Measurements from ENCODE around the gene ADARB2. TPM values are rescaled to one million over a fixed set of nuclear protein-coding genes. Genes with fewer than 3 reads are reported as not detected.

ADARB2 gene
- total RNA-seq, 1 donor from 2014 or later, result 0.05 TPM

DNA sequence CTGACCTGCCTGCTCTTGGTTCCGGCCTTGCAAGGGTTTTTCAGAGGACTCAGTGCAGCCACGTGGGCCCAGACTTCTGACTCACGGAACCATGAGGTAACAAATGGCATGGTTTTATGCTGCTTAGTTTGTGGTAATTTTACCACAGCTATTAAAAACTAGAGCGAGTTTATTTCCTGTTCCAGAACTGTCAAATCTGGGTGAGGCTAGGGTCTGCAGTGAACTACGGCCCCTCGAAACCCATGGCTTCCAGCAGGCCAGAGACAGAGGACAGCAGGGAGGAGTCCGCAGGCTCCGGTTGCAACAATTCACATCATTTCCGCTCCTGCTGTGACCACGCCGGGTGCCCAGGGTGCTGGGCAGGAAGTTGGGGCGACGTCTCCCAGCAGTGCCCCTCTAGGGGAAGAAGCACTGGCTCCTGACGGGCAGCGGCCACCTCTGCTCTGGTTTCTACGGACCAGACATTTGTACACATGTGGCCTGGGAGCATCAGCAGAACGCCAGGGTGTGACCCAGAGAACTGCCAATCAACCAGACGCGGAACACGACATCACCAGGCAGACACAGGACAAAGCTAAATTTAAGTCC is 74.8 kb downstream of the ADARB2 start:
- Mint-ChIP-seq H3K4me3 (ENCODE audit: low read depth) (no peak overlapping the region), H3K27me3 (ENCODE audit: low read depth) (peaks cover 5% of the 10 kb centered on the region)
- no peak for DNase-seq (ENCODE audit: low spot score)

DNA sequence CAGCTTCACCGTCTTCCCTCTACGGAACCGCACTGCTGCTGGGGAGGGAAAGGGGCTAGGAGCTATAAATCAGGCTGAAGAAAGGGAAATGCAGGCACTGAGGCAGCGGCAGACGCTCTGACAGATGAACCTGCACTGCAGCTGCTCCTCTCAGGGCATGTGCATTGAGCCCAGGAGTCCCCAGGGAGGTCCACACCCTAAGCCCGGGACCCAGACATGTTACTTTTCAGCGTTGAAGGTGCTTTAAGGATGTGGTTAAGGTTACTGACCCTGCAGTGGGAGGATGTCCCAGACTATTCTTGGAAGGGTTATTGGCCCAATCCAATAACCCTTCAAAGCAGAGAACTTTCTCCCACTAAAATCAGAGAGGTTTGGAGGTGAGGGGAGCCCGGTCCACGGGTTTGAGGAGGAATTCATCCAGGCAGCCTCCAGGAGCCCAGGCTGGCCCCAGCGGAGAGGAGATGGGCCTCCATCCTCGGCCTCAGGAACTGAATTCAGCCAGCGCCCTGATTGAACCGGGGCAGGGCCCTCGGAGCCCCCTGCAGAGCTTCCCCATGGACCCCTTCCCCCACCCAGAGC is 75.4 kb downstream of the ADARB2 start:
- Mint-ChIP-seq H3K9me3 (no peaks in the 10 kb centered on the region), H3K27ac (no peak overlapping the region), H3K4me1 (ENCODE audit: low read depth) (no peaks in the 10 kb centered on the region), H3K27me3 (ENCODE audit: low read depth) (peaks cover 5% of the 10 kb centered on the region), H3K4me3 (ENCODE audit: low read depth) (no peak overlapping the region), H3K36me3 (ENCODE audit: low read depth) (no peaks in the 10 kb centered on the region)
- DNase-seq (ENCODE audit: low spot score), result no peak
- intact Hi-C loops (cut with micrococcal nuclease), result no loop called here

More for the DNA sequence above, 74.8 kb downstream of the ADARB2 start:
- Mint-ChIP-seq H3K27ac (no peak overlapping the region), H3K9me3 (no peaks in the 10 kb centered on the region), H3K36me3 (ENCODE audit: low read depth) (no peaks in the 10 kb centered on the region), H3K4me1 (ENCODE audit: low read depth) (no peaks in the 10 kb centered on the region)
- intact Hi-C loops (cut with micrococcal nuclease), result no loop called here

DNA sequence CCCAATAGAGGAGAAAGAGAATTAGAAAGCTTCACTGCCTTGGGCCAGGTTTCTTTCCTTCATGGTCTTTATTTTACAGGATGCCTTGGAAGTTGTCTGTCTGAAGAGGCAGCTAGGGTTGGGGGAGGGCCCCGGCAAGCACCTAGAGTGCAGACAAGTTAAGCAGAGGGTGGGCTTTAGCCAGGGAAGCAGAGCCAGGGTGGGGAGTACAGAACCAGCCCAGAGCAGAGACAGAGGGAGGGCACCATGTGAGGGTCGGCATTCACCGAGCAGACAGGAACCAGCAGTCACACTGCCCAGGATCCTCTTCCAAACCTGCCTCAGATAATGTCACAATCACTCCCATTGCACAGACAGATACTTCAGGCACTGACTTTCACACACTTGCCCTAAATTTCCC is 75.9 kb downstream of the ADARB2 start:
- Mint-ChIP-seq H3K27me3 (ENCODE audit: low read depth) (peaks cover 5% of the 10 kb centered on the region), H3K36me3 (ENCODE audit: low read depth) (no peaks in the 10 kb centered on the region), H3K4me3 (ENCODE audit: low read depth) (no peak overlapping the region), H3K9me3 (no peaks in the 10 kb centered on the region), H3K27ac (no peak overlapping the region), H3K4me1 (ENCODE audit: low read depth) (no peaks in the 10 kb centered on the region)
- intact Hi-C loops (cut with micrococcal nuclease), result no loop called here
- DNase-seq (ENCODE audit: low spot score), result no peak

DNA sequence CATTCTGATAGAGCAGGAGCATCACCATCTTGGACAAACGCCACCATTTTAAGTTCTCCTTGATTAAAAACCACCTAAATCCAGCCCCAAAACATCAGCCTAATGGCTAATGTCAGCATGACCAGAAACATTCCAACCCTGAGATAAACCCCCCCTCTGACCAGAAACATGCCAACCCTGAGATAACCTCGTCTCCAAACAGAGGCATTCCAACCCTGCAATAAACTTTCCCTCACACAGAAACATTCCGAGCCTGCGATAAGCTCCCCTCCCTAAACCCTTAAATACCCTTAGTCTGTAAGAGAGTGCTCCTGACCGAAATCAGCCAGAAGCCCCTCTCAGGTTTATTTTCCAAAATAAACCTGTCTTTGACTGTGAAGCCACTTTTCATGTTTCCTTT is 76.5 kb downstream of the ADARB2 start:
- intact Hi-C loops (cut with micrococcal nuclease), result no loop called here
- H3K36me3 Mint-ChIP-seq (ENCODE audit: low read depth), result no peaks in the 10 kb centered on the region
- no peaks in the 10 kb centered on the region for H3K4me1 Mint-ChIP-seq (ENCODE audit: low read depth)
- DNase-seq (ENCODE audit: low spot score), result no peak
- H3K4me3 Mint-ChIP-seq (ENCODE audit: low read depth), result no peak overlapping the region
- peaks cover 5% of the 10 kb centered on the region for H3K27me3 Mint-ChIP-seq (ENCODE audit: low read depth)
- H3K27ac Mint-ChIP-seq, result no peak overlapping the region
- H3K9me3 Mint-ChIP-seq, result no peaks in the 10 kb centered on the region

DNA sequence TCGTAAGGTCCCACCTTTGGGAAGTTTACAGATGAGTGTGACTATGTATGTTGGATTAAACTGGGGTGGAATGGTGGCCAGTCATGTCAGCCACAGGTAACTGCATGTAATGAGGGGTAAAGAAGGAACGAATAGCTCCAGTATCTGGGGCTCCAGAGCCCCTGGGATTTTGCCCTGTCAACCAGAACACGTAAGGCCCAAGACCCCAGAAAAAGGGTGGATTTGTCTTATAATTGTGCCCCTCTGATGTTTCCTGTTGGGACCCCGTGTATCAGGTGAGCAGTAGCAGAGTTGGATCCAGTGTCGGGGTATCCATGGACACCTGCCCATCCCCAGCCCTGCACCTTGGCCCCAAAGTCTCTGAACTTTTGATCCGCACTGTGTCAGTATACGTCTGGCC is 76.9 kb downstream of the ADARB2 start:
- no peak overlapping the region for H3K27ac Mint-ChIP-seq
- DNase-seq (ENCODE audit: low spot score), result no peak
- no peaks in the 10 kb centered on the region for H3K4me1 Mint-ChIP-seq (ENCODE audit: low read depth)
- no peaks in the 10 kb centered on the region for H3K36me3 Mint-ChIP-seq (ENCODE audit: low read depth)
- peaks cover 5% of the 10 kb centered on the region for H3K27me3 Mint-ChIP-seq (ENCODE audit: low read depth)
- intact Hi-C loops (cut with micrococcal nuclease), result no loop called here
- H3K9me3 Mint-ChIP-seq, result no peaks in the 10 kb centered on the region
- H3K4me3 Mint-ChIP-seq (ENCODE audit: low read depth), result no peak overlapping the region

DNA sequence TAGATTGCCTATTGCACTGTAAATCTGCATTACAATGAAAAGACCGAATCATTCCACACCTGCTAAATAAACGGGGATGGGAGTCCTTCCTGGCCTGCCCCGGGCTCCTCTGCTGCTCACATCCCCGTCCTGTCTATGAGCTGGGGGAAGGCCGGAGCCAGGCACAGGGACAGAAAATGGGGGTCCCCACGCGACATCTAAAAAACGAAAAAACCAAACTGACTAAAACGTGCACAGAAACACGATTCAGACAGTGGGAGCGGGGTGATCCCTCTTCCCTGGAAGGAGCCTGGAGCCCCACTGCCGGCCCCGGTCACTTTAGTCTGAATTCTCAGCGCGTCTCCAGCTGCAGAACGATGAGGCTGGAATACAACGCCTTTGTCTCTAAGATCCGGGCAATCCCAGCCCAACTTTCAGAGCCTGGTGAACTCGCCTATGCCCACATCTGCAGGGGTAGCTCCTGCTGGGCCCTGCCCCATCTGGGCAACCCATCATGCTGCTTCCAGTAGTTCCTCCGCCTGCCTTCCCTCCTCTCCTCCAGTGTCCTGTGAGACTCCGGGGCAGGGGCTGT is 78.0 kb downstream of the ADARB2 start:
- intact Hi-C loops (cut with micrococcal nuclease), result no loop called here
- H3K4me3 Mint-ChIP-seq (ENCODE audit: low read depth), result no peak overlapping the region
- no peak overlapping the region for H3K27ac Mint-ChIP-seq
- H3K4me1 Mint-ChIP-seq (ENCODE audit: low read depth), result no peaks in the 10 kb centered on the region
- DNase-seq (ENCODE audit: low spot score), result no peak
- no peaks in the 10 kb centered on the region for H3K36me3 Mint-ChIP-seq (ENCODE audit: low read depth)
- peaks cover 5% of the 10 kb centered on the region for H3K27me3 Mint-ChIP-seq (ENCODE audit: low read depth)
- H3K9me3 Mint-ChIP-seq, result no peaks in the 10 kb centered on the region

DNA sequence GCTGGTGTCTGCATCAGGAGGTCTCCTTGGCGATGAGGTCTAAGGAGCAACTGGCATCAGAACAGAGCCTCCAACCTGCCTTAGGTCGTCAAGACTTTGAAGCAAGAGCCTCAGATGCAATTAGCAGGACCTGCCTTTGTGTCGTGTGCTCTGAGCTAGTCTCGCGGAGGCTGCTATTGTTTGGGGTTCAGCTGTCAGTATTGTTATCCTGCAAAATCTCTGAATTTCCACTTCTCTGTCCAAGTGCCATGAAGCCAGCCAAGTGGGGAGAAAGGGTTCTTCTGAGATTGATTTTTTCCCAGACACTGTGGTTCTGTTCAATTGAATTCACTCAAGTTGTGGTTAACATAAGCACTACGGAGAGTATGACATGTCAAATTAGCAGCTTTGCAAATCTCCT is 78.7 kb downstream of the ADARB2 start:
- no peak overlapping the region for H3K27ac Mint-ChIP-seq
- DNase-seq (ENCODE audit: low spot score), result no peak
- H3K4me3 Mint-ChIP-seq (ENCODE audit: low read depth), result no peak overlapping the region
- no peaks in the 10 kb centered on the region for H3K36me3 Mint-ChIP-seq (ENCODE audit: low read depth)
- intact Hi-C loops (cut with micrococcal nuclease), result no loop called here
- no peaks in the 10 kb centered on the region for H3K4me1 Mint-ChIP-seq (ENCODE audit: low read depth)
- H3K9me3 Mint-ChIP-seq, result no peaks in the 10 kb centered on the region
- peaks cover 5% of the 10 kb centered on the region for H3K27me3 Mint-ChIP-seq (ENCODE audit: low read depth)

DNA sequence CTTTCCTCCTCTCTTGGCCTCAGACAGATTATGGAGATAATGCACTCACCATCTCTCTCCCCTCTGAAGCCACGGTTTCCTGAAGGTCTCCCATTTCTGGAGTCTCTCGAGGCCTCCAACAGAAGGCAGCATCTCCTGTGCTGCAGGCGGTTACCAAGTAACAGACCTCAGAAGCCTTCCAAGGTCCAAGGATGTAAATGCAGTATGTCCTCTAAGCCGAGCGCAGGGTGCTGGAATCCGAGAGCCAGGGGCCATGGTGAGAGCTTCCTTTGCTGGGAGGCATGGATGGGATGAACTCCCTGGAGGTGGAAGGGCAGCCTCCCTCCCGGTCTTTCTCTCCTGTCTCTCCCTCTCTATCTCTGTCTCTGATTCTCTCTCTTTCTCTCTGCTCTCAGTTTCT is 79.8 kb downstream of the ADARB2 start:
- Mint-ChIP-seq H3K4me1 (ENCODE audit: low read depth) (no peaks in the 10 kb centered on the region), H3K27ac (no peak overlapping the region), H3K27me3 (ENCODE audit: low read depth) (peaks cover 5% of the 10 kb centered on the region), H3K4me3 (ENCODE audit: low read depth) (no peak overlapping the region), H3K36me3 (ENCODE audit: low read depth) (no peaks in the 10 kb centered on the region), H3K9me3 (no peaks in the 10 kb centered on the region)
- intact Hi-C loops (cut with micrococcal nuclease), result no loop called here
- DNase-seq (ENCODE audit: low spot score), result no peak

DNA sequence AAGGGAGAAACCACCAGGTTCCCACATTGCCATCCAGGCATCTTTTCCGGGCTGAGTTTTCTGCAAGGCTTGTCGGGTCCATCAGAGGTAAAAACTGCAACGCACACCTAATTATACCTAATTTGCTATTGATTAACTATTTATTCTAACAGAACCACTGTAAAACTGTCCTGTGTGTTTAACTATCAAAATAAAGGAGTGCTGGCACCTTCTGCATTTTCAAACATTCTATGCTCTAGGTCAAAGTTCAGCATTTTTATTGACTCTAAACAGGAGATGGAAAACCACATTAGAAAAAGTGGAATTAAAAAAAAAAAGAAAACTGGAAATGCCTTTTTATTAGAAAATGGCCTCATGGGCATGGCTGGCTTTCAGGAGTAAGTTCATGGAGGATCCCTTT is 82.0 kb downstream of the ADARB2 start:
- Mint-ChIP-seq H3K27ac (no peak overlapping the region), H3K27me3 (ENCODE audit: low read depth) (peaks cover 5% of the 10 kb centered on the region), H3K4me3 (ENCODE audit: low read depth) (no peak overlapping the region), H3K9me3 (no peaks in the 10 kb centered on the region), H3K4me1 (ENCODE audit: low read depth) (no peaks in the 10 kb centered on the region), H3K36me3 (ENCODE audit: low read depth) (no peaks in the 10 kb centered on the region)
- no peak for DNase-seq (ENCODE audit: low spot score)
- intact Hi-C loops (cut with micrococcal nuclease), result no loop called here

DNA sequence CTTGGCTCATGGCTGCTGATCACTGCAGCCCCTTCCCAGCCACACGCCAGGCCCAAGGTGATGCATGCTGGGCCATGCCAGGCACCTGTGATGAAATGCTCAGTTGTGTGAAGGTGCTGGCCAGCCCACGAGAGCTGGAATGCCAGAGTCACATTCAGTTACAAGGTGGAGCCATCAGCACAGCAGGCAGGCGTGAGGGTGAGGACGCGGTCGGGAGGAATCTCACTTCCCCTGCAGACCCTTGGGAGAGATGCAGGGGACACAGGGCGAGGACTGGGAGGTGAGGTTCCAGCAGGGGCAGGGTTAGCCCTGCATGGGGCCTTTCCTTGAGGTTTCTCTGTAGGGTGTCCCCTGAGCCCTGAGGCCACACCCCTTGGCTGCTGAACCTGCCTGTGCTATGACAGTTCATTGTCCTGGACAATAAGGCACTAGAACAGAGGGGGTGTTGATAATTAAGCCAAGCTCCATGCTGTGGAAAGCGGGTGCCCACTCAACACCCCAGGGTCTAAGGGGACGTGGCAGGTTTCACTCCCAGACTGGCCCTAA is 82.4 kb downstream of the ADARB2 start:
- intact Hi-C loops (cut with micrococcal nuclease), result no loop called here
- H3K4me1 Mint-ChIP-seq (ENCODE audit: low read depth), result no peaks in the 10 kb centered on the region
- no peak overlapping the region for H3K27ac Mint-ChIP-seq
- H3K27me3 Mint-ChIP-seq (ENCODE audit: low read depth), result peaks cover 5% of the 10 kb centered on the region
- H3K4me3 Mint-ChIP-seq (ENCODE audit: low read depth), result no peak overlapping the region
- no peak for DNase-seq (ENCODE audit: low spot score)
- H3K36me3 Mint-ChIP-seq (ENCODE audit: low read depth), result no peaks in the 10 kb centered on the region
- H3K9me3 Mint-ChIP-seq, result no peaks in the 10 kb centered on the region

DNA sequence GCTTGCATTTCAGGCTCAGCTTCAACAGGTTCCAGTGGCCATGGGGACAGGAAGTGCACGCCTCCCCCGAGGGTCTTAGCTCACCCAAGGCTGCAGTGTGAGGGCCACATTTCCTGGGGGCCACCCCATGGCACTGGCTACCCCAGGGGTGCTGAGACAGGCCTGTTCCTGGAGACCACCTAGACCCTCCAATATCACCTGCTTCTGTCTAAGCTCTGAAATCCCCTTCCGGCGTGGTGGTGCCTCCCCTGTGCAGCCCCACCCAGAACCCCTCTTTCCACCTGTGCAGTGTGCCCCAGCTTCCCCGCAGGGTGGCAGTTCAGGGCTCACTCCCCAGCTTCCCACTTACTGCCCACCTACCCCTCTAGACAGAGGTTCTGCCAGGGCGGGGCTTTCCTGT is 83.1 kb downstream of the ADARB2 start:
- DNase-seq (ENCODE audit: low spot score), result no peak

DNA sequence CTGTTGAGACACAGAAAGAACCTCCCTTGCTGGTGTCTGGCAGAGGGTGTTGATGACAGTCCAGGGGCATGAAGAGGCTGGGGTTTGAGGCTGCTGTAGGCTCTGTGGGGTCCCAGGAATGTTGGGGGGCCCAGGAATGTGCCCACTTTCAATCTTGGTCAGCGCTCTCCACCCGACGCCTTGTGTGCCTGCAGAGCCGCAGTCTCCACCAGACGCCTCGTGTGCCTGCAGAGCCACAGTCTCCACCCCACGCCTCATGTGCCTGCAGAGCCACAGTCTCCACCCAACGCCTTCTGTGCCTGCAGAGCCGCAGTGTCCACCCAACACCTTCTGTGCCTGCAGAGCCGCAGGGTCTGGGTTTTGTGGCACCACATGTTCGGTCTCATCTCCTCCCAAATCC is 84.0 kb downstream of the ADARB2 start:
- Mint-ChIP-seq H3K27me3 (ENCODE audit: low read depth) (peaks cover 5% of the 10 kb centered on the region), H3K9me3 (no peaks in the 10 kb centered on the region), H3K4me3 (ENCODE audit: low read depth) (no peak overlapping the region), H3K36me3 (ENCODE audit: low read depth) (no peaks in the 10 kb centered on the region), H3K27ac (no peak overlapping the region), H3K4me1 (ENCODE audit: low read depth) (no peaks in the 10 kb centered on the region)
- no peak for DNase-seq (ENCODE audit: low spot score)
- intact Hi-C loops (cut with micrococcal nuclease), result no loop called here

More for the DNA sequence above, 83.1 kb downstream of the ADARB2 start:
- no peaks in the 10 kb centered on the region for H3K9me3 Mint-ChIP-seq
- no peak overlapping the region for H3K27ac Mint-ChIP-seq
- no peaks in the 10 kb centered on the region for H3K4me1 Mint-ChIP-seq (ENCODE audit: low read depth)
- H3K4me3 Mint-ChIP-seq (ENCODE audit: low read depth), result no peak overlapping the region
- intact Hi-C loops (cut with micrococcal nuclease), result no loop called here
- no peaks in the 10 kb centered on the region for H3K36me3 Mint-ChIP-seq (ENCODE audit: low read depth)
- H3K27me3 Mint-ChIP-seq (ENCODE audit: low read depth), result peaks cover 5% of the 10 kb centered on the region

DNA sequence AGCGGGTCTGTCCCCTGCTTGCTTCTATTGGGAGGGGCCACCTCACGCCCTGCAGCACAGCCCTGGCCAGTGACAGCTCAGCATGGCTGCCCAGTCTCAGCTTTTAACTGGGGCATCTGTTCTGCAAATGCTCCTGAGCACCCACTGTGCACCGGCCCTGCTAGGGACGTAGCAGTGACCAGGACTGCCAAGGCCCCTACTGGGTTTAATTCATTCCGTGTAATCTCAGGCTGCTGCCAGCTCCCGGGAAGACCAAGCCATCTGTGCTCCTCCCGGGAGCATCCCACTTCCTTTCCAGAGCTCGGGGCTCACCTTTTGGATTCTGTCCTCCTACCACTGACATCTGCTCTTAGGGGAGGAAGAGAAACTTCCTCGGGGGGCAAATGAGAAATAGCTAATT is 85.2 kb downstream of the ADARB2 start:
- no peaks in the 10 kb centered on the region for H3K4me1 Mint-ChIP-seq (ENCODE audit: low read depth)
- H3K9me3 Mint-ChIP-seq, result no peaks in the 10 kb centered on the region
- no peaks in the 10 kb centered on the region for H3K27me3 Mint-ChIP-seq (ENCODE audit: low read depth)
- no peak for DNase-seq (ENCODE audit: low spot score)
- intact Hi-C loops (cut with micrococcal nuclease), result no loop called here
- H3K36me3 Mint-ChIP-seq (ENCODE audit: low read depth), result no peaks in the 10 kb centered on the region
- H3K4me3 Mint-ChIP-seq (ENCODE audit: low read depth), result no peak overlapping the region
- H3K27ac Mint-ChIP-seq, result no peak overlapping the region

All from activated T-helper 2 cell treated with anti-CD3 and anti-CD28 coated beads, Interferon-gamma antibody, Interleukin-2, Interleukin-4, amounts not matched to agents 10 μg/mL and 5 μg/mL and 100 μg/mL, durations not matched to agents 14 hours and 24 hours and 36 hours (primary cell).